GM19468 (cell line): ENCODE results near the gene ABL2.
"Not testable (repeated sequence)": the region's sequence is repeated elsewhere in the genome, so short reads cannot be mapped to it uniquely, and the experiment has no call there.

Experiments
- ATAC-seq: cut with Tn5 transposase; IDR thresholded peaks from one replicate; pipeline ENCODE4 v1.9.1; 2021; ENCODE audit warnings: mild to moderate bottlenecking, moderate library complexity, moderate number of reproducible peaks; ENCODE audit not compliant: unreplicated experiment; ENCODE audit errors: extremely low read depth

Gene ABL2

GRCh38 chr1:179229214-179230140, at the start of gene ABL2:
ABL2 (minus strand) TSS chr1:179229677; CDS start chr1:179229397, 280 bp downstream.
- no peak for ATAC-seq

GRCh38 chr1:179278920-179279319, 49.4 kb upstream of the ABL2 start:
- no peak for ATAC-seq

GRCh38 chr1:179274424-179274823, 44.9 kb upstream of the ABL2 start:
- not testable (repeated sequence) for ATAC-seq

- ATAC-seq: no peak
Observed at GRCh38 chr1:179269071-179269470, 39.6 kb upstream of the ABL2 start.

DNA sequence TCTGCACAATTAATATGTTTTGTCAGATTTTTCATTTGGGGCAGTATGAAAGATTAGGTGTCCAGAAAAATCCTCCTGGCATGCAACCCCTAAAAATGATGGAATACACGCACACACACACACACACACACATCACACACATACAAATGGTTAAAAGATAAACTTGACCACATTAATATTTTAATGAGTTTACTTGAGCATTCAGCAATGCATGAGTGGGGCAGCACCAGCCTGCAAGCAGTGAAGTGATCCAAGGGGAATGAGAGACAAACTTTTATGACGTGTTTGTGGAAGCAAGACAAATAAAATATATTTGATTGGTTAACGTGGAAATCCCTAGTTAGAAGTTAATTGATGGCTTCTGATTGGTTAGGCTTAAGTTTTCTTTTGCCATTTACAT, 35.0 kb upstream of the ABL2 start:
- no peak for ATAC-seq

GRCh38 chr1:179263121-179263520, 33.6 kb upstream of the ABL2 start:
- no peak for ATAC-seq

GRCh38 chr1:179262183-179262582, 32.7 kb upstream of the ABL2 start:
- no peak for ATAC-seq

DNA sequence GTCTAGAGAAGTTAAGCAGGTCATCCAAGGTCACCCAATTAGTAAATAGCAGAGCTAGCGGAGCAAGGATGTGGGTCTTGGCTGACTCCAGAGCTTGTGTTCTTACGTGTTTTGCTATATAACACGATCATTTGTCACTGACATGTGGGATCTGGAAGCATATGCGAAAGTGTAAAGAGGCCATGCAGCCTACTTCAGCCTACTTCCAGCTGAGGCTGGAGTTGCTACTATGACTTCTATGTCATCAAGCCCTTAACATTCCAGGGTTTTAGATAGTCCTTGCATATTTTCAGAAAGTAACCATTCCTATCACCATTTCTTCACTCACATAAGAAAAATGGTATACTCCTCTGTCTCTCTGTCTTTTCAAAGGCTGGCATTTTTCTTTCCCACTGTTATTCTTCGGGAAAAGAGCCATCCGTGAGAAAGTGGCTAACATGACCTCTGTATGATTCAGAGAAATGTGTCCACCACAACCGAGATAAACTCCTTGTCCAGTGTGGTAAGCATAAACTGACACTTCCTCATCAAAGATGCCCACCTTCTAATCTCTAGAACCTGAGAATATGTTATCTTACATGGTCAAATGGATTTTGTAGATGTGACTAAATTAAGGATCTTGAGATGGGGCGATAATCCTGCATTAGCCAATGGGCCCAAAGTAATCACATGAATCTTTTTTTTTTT, 24.0 kb upstream of the ABL2 start:
- no peak for ATAC-seq

DNA sequence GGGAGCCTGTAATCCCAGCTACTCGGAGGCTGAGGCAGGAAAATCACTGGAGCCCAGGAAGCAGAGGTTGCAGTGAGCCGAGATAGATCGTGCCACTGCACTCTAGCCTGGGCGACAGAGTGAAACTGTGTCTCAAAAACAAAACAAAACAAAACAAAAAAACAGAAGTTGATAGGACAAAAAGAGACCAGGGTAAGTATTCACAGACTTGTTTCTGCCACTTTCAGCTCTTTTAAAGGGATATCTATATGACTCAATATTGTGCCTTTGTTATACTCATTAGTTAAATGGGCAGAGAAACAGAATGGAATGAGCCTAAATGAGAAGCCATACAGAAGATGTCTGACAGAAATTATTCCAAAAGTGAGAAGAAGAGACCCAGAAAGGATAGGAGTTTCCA, 23.1 kb upstream of the ABL2 start:
- no peak for ATAC-seq

- ATAC-seq: no peak
Observed at GRCh38 chr1:179251675-179252074, 22.2 kb upstream of the ABL2 start.

DNA sequence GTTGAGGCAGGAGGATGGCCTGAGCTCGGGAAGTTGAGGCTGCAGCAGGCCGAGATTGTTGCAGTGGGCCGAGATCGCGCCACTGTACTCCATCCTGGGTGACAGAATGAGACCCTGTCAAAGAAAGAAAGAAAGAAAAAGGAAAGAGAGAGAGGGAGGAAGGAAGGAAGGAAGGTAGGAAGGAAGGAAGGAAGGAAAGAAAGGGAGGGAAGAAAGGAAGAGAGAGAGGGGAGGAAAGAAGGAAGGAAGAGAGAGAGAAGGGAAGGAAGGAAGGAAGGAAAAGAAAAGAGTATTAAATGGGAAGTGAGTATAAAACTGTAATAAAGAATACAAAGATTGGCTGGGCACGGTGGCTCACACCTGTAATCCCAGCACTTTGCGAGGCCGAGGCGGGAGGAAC, 18.4 kb upstream of the ABL2 start:
- ATAC-seq: no peak

DNA sequence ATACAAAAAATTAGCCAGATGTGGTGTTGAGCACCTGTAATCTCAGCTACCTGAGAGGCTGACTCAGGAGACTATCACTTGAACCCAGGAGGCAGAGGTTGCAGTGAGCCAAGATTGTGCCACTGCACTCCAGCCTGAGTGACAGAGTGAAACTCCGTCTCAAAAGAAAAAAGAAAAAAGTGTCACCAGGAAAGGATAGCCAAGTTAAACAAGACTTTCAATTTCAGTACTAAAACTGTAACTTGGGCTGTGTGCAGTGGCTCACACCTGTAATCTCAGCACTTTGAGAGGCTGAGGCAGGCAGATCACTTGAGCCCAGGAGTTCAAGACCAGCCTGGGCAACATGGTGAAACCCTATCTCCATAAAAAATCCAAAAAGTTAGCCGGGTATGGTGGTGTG, 15.9 kb upstream of the ABL2 start:
- not testable (repeated sequence) for ATAC-seq

DNA sequence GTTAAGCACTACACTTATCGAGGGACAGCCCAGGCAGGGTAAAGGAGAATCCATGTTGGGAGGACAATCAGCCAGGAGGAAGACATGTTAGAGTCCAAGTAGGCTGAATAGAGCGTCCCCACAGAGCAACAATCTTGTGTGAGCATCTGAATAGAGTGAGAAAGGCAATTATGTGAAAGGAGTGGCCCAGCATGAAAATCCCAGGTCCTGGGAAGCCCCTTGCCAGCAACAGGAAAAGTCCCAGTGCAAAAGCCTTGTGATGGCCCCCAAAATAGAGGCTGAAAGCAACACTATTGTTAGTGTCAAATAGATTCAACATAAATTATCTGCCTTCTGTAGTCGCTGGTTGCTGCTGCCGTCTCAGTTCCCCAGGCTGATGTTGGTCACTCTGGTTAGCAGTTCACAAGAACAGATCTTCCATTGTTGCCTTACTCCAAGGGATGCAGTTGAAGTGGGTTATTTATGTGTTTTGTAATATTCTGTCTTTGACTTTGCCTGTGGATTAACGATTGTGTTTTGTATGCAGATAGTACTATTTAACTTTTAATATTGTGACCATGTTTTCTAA, 12.1 kb upstream of the ABL2 start:
- no peak for ATAC-seq

DNA sequence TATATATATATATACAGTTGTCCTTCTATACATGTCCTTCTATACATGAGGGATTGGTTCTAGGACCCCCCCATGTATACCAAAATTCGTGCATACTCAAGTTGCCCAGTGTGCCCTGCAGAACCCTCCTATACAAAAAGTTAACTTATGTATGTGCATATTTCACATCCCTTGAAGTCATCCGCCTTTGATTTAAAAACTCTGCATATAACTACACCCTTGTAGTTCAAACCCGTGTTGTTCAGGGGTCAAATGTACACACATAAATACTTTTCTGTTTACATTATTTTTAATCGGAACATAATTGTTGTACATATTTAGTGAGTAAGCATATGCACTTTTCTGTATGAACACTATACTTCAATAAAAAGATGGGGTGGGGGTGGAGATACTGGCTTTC, 7.7 kb upstream of the ABL2 start:
- no peak for ATAC-seq

GRCh38 chr1:179234863-179235262, 5.4 kb upstream of the ABL2 start:
- no peak for ATAC-seq

DNA sequence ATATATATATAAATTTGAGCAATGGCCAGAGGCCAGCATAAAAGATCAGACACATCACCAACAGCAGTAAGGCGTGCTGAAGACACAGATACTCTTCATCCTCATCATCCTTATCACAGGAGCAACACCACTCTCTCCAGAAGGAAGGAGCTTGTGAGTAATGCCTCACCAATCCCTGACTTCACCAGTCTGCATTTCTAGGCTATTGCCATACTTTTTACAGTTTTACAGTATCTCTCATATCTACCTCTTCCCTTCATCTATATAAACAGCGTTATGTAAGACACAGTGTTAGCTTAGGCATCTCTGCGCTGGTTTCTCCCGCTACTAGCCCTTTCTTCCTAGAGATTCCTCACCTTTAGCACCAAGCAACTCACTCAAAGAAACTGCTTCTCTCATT, 2.4 kb upstream of the ABL2 start:
- no peak for ATAC-seq

GRCh38 chr1:179230721-179231120, 1.2 kb upstream of the ABL2 start:
- no peak for ATAC-seq

DNA sequence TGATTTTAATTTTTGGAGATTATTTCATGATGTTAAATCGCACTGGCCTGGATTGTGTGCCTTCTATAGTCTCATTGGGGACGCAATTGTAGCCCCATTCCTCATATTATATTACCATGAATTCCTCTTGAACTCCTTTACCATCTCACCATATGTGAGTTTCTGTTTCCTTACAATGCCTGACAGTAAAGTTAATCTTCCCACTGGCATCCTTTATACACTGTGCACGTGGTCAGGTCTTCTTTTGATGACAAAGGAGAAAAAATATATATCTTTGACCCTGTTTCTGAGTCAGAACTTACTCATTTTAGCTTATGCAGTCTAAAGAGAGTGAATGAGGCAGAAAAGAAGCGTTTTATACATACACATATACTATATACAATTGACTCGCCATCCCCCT, 774 bp upstream of the ABL2 start:
- no peak for ATAC-seq

- ATAC-seq: no peak
Observed at GRCh38 chr1:179228783-179229213, 679 bp downstream of the ABL2 start.

DNA sequence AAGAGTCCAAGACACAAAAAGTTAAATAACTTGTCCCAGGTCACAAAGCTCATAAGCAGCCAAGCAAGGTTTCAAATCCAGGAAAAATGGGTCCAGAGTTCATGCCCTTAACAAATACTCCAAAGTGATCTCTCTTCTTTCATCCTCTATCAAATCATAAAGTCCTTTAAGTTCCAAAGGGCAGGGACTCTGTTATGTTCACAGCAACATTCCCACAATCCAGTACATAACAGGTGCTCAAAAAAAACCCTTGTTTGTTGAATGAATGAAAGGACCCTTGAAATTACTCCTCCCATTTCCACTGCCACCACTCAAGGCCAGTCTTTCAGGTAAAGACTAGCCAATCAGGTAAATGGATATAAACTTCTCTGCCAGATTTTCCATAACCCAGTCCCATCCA, 2.7 kb downstream of the ABL2 start:
- ATAC-seq: no peak

DNA sequence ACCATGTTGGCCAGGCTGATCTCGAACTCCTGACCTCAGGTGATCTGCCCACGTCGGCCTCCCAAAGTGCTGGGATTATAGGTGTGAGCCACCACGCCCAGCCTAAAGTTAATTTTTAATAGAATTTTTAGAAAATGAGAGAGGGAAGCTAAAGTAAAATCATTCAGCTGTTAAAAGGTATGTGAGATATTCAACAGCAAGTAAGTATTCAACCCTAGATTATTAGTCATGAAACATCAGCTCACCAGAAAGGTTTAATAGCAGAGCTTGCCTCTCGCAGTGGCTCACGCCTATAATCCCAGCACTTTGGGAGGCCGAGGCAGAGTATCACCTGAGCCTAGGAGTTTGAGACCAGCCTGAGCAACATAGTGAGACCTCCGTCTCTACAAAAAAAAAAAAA, 5.0 kb downstream of the ABL2 start:
- ATAC-seq: not testable (repeated sequence)
